Measurements from ENCODE around the gene LRIG2. TPM values are rescaled to one million over a fixed set of nuclear protein-coding genes. Genes with fewer than 3 reads are reported as not detected.

Gene LRIG2
- total and polyA plus RNA-seq, 2 donors (not counting 3 experiments of a cell fraction or from before 2014, with no cell fraction given), result 8.4 to 20.1 TPM

- H3K79me2 ChIP-seq (ENCODE audit: control insufficient read depth, insufficient read depth, low read length), result no peaks in the 10 kb centered on the region
- intact Hi-C loops (cut with micrococcal nuclease) (no loop called here), dilution Hi-C loops (cut with MboI; ENCODE audit: extremely low pct_ligation_motif_present, low sequenced_read_pairs) (no loop called here)
- peak; percentile 56 for DNase-seq (ENCODE audit: low read depth, low spot score)
- no peak overlapping the region for H3K27ac ChIP-seq (ENCODE audit: insufficient read depth, low read depth, low read length)
- no peak overlapping the region for H3K9ac ChIP-seq (replicated peaks; ENCODE audit: extremely low read depth, insufficient read depth, low read length)
- H3K27me3 ChIP-seq (ENCODE audit: control insufficient read depth in 2 of 2, insufficient read depth in 2 of 2, low read length in 2 of 2), result no peaks in the 10 kb centered on the region
- H3K4me1 ChIP-seq (ENCODE audit: control insufficient read depth, extremely low read depth, insufficient read depth, low read length), result peaks cover 27% of the 10 kb centered on the region
- H3K9me1 ChIP-seq (replicated peaks; ENCODE audit: control insufficient read depth, extremely low read depth, insufficient read depth, low read length), result no peaks in the 10 kb centered on the region
- H3K9me3 ChIP-seq (replicated peaks; ENCODE audit: control insufficient read depth, insufficient read depth, low read length), result no peaks in the 10 kb centered on the region
- no peaks in the 10 kb centered on the region for H4K20me1 ChIP-seq (replicated peaks; ENCODE audit: control insufficient read depth, extremely low read depth, insufficient read depth, low read length)
- H3K4me3 ChIP-seq (replicated peaks in 1 of 3; ENCODE audit: insufficient read depth in 1 of 3, low read depth in 1 of 3, low read length in 3 of 3), result no peak overlapping the region
- TF ChIP-seq GATA2 (IDR thresholded peaks at IDR 0.05; ENCODE audit: insufficient read depth, insufficient read length, low read depth, low read length), result peak; percentile 89
- TF ChIP-seq MYC (IDR thresholded peaks at IDR 0.05; ENCODE audit: low read depth, low read length), result no peak
- no peak for TF ChIP-seq POLR2AphosphoS5 (IDR thresholded peaks at IDR 0.05; ENCODE audit: insufficient read depth, low read depth, low read length)
- peak; percentile 55 for FAIRE-seq
- ChIA-PET POLR2A (interaction anchor here (0.5 kb wide), 1 partner anchor 384 kb away, joined by 3 read pairs; no protein-coding TSS in a partner anchor), CTCF (interaction anchor here (0.9 to 1.4 kb wide), 5 partner anchors 23 to 538 kb away, joined by 3 to 4 read pairs (median 4); no protein-coding TSS in a partner anchor)
- peak overlapping the region; percentile 28 for H2AFZ ChIP-seq (ENCODE audit: low read depth, low read length)
- H3K4me2 ChIP-seq (ENCODE audit: insufficient read depth, low read length), result no peak overlapping the region
- no TSS peak for BruUV-seq (replicated peaks)
- H3K36me3 ChIP-seq (ENCODE audit: control insufficient read depth in 2 of 2, extremely low read depth in 1 of 2, insufficient read depth in 2 of 2, low read length in 2 of 2), result no peaks in the 10 kb centered on the region
These were observed 73.5 kb downstream of the LRIG2 start for GRCh38 chr1:113146242-113147072.

DNA sequence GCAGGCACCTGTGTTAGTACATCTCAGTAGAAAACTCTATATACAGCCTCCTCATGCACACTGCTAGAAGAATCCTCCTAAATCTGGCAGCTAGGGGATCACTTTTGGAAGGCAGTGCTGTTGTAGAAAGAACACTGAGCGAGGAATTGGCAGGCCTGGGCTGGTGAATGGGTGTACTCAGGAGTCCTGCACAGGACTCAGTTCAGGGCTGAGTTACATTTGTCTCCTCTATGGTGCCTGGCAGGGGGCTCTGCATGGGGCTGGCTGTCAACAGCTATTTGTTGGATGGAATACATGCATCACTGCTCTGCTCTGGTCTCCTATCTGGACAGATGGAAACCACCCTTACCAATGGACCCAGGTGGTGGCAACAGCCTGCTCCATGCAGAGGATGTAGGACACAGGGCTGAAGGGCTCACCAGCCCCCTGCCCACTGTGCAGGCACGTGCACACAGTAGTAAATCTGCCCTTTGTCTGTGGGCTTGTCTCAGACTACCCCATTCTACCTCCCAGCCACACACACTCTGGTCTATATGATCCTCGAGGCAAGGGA lies 74.2 kb downstream of the LRIG2 start:
- Histone ChIP-seq H3K36me3 (ENCODE audit: control insufficient read depth in 2 of 2, extremely low read depth in 1 of 2, insufficient read depth in 2 of 2, low read length in 2 of 2) (no peaks in the 10 kb centered on the region), H4K20me1 (replicated peaks; ENCODE audit: control insufficient read depth, extremely low read depth, insufficient read depth, low read length) (no peaks in the 10 kb centered on the region), H3K79me2 (ENCODE audit: control insufficient read depth, insufficient read depth, low read length) (no peaks in the 10 kb centered on the region), H3K9me1 (replicated peaks; ENCODE audit: control insufficient read depth, extremely low read depth, insufficient read depth, low read length) (no peaks in the 10 kb centered on the region), H3K27ac (ENCODE audit: insufficient read depth, low read depth, low read length) (no peak overlapping the region), H3K4me2 (ENCODE audit: insufficient read depth, low read length) (no peak overlapping the region), H3K9ac (replicated peaks; ENCODE audit: extremely low read depth, insufficient read depth, low read length) (no peak overlapping the region), H3K27me3 (ENCODE audit: control insufficient read depth in 2 of 2, insufficient read depth in 2 of 2, low read length in 2 of 2) (no peaks in the 10 kb centered on the region), H3K9me3 (replicated peaks; ENCODE audit: control insufficient read depth, insufficient read depth, low read length) (no peaks in the 10 kb centered on the region), H2AFZ (ENCODE audit: low read depth, low read length) (no peak overlapping the region), H3K4me1 (ENCODE audit: control insufficient read depth, extremely low read depth, insufficient read depth, low read length) (peaks cover 20% of the 10 kb centered on the region), H3K4me3 (replicated peaks in 1 of 3; ENCODE audit: insufficient read depth in 1 of 3, low read depth in 1 of 3, low read length in 3 of 3) (no peak overlapping the region)
- TF ChIP-seq JUN (IDR thresholded peaks at IDR 0.05; ENCODE audit: borderline replicate concordance, insufficient read depth, insufficient read length, low read depth), result no peak
- TF ChIP-seq MAX (IDR thresholded peaks at IDR 0.05; ENCODE audit: insufficient read depth, insufficient read length), result no peak
- no peak for TF ChIP-seq GATA2 (IDR thresholded peaks at IDR 0.05; ENCODE audit: insufficient read depth, insufficient read length, low read depth, low read length)
- TF ChIP-seq MYC (IDR thresholded peaks at IDR 0.05; ENCODE audit: low read depth, low read length), result no peak
- TF ChIP-seq CTCF (IDR thresholded peaks at IDR 0.05; ENCODE audit: extremely low read depth in 1 of 2, insufficient read depth in 1 of 2, low read depth in 1 of 2, low read length in 2 of 2), result no peak
- TF ChIP-seq POLR2AphosphoS5 (IDR thresholded peaks at IDR 0.05; ENCODE audit: insufficient read depth, low read depth, low read length), result no peak
- TF ChIP-seq FOS (IDR thresholded peaks at IDR 0.05; ENCODE audit: borderline replicate concordance, insufficient read depth, low read length), result no peak
- no peak for TF ChIP-seq EZH2 (IDR thresholded peaks at IDR 0.05; ENCODE audit: borderline replicate concordance, low read depth, low read length, severe bottlenecking)
- TF ChIP-seq POLR2A (IDR thresholded peaks at IDR 0.05; ENCODE audit: low read depth, low read length), result no peak
- POLR2A ChIA-PET, result interaction anchor here (0.5 kb wide), 1 partner anchor 383 kb away, joined by 3 read pairs; no protein-coding TSS in a partner anchor
- CTCF ChIA-PET, result interaction anchor here (0.9 to 1.4 kb wide), 5 partner anchors 22 to 537 kb away, joined by 3 to 4 read pairs (median 4); no protein-coding TSS in a partner anchor
- FAIRE-seq (no peak), DNase-seq (ENCODE audit: low read depth, low spot score) (no peak)
- no TSS peak for BruUV-seq (replicated peaks)
- dilution Hi-C loops (cut with MboI; ENCODE audit: extremely low pct_ligation_motif_present, low sequenced_read_pairs) (no loop called here), intact Hi-C loops (cut with micrococcal nuclease) (no loop called here)
